NCI-H446 treated with DMSO at 0.1 percent for 48 hours (cell line): ENCODE measurements around the gene KCNQ1OT1.

Source experiments
- DNase-seq: peaks from one replicate; lab custom pipeline; 2025; lab: John Stamatoyannopoulos, UW

Gene KCNQ1OT1

DNA sequence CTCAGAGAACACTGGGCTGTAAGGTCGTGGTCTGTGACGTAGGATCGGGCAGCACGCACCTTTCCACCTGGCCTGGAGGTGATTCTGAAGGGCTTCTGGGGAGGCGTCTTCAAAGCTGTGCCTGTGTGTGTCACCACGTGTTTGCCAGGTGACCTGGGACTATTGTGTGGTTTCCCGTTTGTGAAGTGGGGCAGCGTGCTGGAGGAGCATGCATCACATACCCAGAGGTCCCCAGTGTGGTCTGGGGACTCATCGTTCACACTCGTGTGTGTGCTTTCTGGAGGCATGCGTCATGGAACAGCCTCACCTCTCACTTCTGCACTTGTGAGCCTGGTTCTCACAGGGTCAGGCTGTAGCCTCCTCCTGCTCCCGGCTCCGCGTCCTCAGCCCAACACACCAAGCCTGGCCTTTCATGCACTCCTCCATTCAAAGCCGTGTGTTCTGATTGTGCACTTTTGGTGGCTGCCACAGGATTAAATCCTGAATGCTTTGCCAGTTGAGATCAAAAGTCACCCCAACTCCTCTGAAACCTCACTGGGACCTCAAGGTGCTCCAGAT is 106.3 kb downstream of the KCNQ1OT1 start:
- no peak for DNase-seq

DNA sequence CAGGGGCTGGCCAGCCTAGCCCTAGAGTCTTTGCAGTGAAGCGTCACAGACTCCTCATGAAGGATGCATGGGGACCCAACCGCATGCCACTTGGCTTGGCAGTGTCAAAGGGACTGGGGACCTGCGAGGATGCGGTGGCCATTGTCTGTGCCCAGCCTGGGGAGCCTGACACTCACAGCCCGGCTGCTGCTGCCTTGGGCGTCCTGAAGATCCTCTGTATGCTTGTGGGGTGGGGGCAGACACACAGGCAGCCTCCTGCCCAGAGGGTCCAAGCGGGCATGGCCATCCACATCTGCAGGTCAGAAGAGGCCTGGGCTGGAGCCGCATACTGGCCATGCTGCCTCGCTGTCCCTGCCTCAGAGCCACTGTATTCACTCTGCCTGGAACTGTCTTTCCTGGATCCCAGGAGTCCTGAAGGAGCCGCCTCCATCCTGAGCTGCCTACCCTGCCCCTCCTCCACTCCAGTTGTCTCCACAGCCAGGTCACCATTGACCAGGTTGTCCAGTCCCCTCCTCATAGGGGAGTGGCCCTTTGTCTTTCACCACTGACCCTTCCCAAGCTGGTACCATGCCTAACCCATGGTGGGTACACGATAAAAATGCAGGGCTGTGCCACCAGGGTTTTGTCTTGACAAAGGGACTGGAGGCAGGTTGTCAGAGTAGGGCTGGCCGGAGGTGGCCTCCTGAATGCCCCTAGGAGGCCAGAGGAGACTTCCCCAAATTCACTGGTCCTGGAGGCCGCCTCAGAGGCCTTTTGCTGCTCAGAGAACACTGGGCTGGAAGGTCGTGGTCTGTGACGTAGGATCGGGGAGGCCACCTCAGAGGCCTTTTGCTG is 107.0 kb downstream of the KCNQ1OT1 start:
- DNase-seq: no peak

DNA sequence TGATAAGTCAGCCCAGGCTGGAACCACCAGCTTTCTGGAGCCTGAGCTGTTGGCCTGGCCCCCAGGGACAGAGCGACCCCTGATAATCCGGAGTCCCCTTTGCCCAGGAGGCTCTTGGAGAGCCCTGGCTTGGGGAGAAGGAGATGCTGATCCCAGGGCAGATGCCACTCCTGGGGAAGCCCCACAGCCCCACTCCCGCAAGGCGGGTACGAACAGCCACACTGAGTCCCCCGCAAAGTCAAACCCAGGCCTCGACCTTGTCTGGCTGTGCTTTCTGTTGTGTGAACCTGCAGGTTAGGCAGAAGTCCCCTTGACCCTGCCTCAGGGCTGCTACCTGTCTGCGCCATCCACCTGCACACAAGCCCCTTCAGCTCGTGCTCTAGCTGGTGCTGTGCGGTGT is 108.0 kb downstream of the KCNQ1OT1 start:
- DNase-seq: no peak

DNA sequence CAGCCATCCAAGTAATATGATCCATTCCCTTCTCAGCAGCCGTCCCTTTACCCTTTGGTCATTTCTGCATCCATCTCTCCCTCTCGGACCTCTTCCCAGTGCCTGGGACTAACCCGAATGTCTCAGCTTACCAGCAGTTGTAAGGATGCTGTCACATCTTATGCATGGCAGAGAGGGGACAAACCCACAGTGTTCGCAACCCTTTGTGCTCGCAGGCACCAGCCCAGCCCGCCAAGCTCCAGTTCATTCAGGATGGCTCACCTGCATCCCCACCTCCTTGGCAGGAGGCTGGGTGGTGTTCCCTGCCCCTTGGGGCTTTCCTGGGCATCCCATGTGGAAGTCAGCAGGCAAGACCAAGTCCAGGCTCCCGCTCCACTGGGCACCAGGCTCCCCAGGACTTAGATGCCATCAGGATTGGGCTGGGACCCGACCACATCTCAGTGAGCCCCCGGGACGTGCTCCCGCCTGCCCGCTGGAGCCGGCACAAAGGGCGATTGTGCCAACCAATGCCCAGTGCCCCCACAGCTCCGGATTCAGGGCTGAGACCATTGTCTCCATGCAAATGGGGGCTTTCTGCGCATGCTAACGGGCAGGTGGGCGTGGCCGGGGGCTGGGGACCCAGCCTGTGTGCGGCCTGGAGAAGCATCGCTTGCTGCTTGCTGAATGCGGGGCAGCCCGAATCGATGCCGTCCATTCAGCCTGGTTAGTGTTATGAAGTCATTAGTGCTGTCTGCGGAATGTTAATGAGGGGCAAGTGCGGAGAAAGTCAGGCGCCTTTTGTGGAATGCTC is 108.6 kb downstream of the KCNQ1OT1 start:
- DNase-seq: no peak

DNA sequence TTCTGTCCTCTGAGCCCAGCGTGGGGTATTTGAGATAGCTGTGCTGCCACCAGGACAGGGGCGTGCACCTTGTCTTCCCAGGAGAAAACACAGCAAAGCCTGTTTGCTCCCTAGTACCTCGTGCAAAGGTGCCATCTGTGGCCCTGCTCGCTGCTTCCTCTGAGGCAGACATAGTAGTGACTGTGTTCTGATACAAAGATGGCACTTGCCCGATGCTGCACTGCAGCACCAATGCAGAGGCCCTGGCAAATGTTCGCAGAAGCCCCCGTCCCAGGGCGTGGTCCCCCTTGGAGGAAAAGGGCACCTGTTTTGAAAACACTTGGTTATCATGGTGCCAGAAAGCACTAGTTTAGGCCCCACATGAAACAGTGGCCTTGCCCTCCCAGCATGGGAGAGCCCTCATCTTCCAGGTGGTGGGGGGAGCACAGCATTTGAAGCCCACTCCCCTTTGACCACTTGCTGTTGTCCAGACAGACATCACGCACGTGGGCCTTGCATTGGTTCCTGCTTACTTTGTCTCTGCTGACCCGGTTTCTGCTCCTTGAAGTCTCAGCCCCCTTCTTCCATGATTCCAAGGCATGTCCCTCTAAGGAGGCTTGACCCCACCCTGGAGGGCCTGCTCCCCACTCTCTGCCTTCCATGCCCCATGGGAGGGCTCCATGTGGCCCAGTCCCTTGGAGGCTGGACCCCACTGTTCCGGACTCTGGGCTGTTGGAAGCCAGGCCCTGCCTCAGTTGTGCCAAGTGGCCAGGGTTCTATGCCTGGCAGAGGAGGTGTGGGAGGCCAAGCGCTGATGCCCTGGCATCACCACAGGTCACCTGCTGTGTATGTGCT is 109.4 kb downstream of the KCNQ1OT1 start:
- no peak for DNase-seq

DNA sequence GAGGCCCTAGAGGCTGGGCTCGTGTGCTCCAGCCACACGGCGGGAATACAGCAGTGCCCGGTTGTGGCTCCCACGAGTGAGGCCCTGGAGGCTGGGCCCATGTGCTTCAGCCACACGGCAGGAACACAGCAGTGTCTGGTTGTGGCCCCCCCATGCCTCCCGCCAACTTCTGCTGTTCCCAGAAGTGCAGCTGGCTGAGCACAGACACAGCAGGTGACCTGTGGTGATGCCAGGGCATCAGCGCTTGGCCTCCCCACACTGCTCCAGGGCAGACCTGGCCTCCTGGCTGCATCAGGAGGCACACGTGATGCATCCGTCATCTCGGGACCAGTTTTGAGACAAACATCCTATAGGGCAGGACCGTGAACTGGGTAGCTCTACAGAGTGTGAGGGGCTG is 110.3 kb downstream of the KCNQ1OT1 start:
- DNase-seq: no peak

DNA sequence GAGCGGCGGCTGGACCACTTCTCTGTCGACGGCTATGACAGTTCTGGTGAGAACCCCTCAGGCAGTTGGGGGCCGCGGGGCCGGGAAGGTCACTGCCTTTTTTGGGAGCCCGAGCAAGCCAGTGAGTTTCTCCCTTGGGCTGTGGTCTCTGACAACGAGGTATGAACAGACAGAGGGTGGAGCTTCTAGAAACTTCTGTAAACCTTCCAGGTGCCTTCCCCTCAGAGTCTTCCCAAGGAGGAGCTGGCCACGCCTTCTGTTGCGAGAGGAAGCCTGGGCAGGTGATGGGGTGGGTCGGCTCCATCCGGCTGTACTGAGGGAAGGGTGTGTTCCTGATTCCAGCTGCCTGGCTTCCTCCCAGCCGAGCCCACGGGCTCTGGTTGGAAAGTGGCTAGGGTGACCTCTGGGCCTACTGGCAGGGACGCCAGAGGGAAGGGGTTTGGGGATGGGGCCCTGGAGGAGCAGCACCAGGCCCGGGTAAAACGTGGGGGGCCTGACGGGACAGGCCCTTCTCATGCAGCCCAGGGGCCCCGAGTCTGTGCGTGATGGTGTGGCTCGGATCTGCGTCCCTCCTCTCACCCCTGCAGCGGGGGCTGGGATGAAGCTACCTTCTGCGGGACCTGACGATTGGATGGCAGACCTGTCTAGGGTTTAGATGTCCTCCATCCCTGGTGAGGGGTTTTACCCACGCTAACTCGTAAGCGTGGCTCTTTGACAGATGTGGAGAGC is 110.8 kb downstream of the KCNQ1OT1 start:
- no peak for DNase-seq

DNA sequence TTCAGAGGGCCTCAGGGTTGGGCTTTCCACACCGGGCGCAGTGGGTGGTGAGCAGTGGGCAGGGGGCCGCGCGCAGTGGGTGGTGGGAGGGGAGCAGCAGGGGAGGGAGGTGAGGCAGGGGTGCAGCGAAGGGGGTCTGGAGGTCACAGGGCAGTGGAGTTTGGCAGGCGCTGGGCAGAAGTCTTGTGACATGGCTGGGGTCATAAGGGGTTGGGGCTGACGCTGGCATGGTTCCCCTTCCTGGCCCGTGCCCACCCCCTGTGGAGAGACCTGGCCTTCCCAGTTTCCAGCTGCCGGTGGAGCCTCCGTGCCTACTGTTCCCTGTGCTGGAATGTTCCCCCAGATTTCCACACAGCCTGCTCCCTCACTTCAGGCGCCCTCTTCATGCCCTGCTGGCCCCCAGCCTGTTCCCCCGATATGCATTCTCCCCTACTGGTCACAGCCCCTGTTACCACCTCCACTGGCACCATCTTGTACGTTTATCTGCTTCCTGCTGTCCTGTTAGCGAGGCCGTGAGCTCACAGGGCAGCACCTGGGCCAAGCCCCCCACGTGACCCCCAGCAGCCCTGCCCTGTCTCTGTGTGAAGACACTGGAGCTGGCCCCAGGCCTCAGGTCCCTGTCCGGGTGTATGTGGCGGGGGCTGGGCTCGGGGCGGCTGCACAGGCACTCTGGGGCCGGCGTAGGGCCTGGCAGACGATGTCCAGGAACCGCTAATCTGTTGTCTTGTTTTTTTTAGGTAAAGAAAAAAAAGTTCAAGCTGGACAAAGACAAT is 111.6 kb downstream of the KCNQ1OT1 start:
- DNase-seq: no peak

DNA sequence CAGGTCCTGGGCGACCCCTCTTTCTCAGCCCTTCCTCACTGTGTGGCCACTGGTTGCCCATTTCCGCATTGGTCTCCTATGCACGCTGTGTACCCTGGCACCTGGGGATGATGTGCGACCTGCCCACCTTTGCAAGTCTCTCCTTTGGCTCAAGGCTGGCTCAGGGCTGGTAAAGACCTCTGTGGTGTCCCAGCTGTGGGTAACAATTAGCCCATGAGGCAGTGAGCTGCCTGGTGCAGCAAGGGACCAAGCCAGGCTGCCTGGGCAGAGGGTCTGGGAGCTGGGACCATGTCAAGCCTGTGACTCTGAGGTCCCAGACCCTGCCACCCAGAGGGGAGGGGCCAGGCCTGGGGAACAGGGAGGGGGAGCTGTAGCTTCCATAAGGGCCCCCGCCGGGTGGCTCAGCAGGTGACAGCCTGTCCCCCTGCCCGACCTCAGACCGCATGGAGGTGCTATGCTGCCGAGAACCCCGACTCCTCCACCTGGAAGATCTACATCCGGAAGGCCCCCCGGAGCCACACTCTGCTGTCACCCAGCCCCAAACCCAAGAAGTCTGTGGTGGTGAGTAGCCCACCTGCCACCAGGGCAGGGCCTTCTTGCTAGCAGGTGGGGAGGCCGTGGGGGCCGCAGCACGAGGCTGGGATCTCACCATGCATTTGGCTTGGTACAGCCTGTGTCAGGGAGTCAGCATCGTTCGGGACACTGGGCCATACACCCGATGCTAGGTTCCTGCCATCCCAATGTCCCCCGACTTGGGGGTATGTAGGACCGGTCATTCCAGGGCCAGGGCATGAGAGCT is 112.5 kb downstream of the KCNQ1OT1 start:
- DNase-seq: no peak

DNA sequence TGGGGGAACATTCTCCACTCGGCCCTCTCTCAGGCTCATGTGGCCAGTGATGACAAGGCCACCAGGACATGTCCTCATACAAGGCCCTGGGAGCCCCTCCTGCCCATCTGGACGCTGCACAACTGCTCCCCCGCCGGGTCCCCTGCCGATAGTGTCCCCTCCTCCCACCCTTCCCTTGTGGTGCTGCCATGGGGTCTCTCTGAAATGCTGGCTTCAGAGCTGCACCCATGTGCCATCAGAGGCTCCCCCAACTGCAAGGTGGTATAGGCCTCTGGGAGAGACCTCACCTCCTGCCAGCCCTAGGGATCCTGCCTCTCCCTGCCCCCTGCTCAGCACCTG is 113.0 kb downstream of the KCNQ1OT1 start:
- no peak for DNase-seq

DNA sequence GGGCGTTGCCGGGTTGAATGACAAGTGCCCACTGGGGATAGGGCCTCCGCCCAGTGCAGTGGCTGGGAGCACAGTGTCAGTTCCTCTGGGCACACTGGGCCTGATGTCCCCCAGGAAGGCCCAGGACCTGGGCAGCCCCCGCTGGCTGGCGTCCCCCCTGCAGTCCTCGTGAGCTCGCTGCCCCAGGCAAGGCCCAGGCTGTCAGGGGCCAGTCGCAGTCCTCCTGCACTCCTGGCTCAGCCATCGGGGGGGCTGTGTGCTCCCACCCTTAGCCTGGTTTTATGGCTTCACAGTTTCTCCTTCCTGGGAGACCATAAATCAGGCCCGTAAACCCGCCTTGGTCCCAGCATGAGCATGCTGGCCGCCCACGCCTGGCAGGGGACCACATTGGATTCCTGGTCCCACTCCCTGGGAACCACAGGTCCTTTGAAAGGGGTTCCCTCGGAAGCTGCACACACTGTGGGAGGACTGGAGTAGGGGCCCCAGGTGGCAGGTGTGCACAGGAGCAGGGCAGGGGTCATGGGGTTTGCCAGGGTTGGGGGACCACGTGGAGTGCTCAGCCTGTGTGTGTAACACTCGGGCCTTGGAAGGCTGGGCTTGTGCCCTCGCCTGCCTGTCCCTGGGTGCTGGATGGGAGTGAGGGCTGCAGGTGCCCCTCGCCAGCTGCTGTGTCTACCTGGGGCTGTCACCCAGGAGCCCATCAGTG is 113.6 kb downstream of the KCNQ1OT1 start:
- no peak for DNase-seq

DNA sequence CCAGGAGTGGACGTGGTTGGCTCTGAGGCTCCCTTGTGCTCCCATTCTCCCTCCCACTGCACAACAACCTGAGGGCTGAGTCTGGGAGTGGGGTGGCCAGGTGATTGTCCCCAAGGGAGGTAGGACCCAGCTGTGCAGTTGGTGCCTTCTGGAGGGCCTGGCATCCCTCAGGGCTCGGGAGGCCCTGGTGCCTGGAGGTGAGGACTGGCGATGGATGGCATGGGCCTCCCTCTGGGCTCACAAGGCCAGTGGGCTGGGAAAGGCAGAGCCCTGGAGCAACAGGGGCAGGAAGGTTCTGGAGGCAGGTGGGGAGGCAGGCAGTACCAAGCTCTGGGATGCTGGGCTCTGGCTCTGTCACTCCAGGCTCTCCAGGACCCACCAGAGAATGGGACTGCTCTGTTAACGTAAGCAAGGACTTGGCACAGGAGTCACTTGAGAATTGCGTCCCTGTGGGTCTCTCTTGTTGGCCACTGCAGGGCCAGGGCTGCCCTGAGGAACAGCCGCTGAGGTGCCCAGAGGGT is 114.2 kb downstream of the KCNQ1OT1 start:
- no peak for DNase-seq

DNA sequence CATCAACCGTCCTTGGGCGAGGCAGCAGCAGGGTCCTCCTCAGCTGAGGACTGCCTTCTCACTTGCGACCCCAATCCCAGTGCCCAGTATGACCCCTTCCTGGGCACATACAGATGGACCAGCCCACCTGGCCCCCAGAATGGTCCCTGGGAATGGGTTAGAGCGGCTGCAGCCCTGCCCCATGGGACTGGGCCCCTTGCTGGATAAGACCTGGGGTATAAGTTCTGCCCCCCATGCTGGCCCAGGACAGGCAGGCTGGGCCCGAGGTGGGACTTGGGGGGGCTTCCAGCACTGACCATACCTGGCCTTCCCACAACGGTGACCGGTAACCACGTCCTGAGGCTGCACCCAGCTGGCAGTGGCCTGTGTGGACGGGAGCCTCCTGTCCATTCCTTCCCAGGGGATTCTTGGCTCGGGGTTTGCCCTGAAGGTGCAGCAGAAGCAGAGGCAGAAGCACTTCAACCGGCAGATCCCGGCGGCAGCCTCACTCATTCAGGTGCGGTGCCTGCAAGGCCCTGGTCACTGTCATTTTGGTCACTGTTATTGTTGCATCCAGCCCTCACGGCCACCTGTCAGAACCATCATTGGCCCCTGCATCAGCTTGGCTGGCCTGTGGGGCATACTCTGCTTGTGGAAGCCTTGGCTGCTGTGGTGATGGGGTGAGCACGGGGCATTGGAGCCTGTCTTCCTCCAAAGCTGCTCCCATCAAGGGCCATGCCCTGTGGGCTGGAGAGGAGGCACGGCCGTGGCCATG is 114.8 kb downstream of the KCNQ1OT1 start:
- no peak for DNase-seq

DNA sequence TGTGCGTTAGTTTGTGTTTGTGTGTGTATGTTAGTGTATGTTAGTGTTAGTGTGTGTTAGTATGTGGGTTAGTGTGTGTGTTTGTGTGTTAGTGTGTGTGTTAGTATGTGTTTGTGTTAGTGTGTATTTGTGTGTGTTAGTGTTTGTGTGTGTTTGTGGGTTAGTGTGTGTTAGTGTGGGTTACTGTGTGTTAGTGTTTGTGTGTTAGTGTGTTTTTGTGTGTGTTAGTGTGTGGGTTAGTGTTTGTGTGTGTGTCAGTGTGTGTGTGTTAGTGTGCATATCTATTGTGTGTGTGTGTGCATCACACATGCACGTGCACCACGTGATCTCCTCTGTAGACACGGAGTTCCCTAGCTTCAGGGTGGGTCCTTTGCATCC is 115.4 kb downstream of the KCNQ1OT1 start:
- no peak for DNase-seq

DNA sequence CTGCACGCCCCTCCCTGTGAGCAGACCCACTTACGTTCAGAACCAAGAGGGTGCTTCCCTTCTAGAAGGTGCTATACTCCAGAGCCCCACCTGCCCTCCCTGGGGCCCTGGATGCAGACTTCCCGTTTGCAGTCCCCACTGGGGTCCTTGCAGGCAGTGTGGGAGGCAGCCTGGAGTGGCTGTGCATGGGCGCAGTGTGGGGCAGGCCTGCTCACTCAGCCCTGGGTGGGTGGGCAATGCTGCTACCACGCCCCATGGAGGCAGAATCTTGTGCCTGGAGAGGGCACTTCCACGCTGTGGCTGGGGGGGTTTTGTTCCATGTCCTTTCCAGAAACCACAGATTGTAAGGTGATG is 116.2 kb downstream of the KCNQ1OT1 start:
- no peak for DNase-seq

DNA sequence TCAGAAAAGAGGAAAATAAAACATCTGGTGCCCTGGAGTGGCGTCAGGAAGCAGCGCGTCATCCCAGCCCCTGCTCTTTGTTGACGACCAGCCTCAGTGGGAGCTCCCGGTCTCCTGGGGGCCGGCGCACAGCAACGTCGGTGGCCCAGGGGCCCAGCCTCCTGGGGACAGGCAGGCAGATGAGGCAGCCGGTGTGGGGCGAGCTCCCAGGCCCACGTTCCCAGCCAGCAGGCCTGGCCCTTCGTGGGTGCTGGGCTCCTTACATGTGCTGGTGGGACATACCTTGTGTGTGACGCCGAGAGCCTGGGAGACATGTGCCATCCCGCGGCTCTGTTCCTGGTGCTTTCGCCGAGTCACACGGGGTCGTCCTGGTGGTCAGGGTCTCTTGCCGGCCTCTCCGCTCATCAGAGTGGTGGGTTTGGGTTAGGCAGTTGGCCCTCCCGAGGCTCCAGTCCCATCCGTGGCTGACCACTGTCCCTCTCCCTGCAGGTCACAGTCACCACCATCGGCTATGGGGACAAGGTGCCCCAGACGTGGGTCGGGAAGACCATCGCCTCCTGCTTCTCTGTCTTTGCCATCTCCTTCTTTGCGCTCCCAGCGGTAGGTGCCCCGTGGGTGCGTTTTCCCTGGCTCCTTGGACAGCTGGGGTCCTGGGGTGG is 116.7 kb downstream of the KCNQ1OT1 start:
- no peak for DNase-seq

DNA sequence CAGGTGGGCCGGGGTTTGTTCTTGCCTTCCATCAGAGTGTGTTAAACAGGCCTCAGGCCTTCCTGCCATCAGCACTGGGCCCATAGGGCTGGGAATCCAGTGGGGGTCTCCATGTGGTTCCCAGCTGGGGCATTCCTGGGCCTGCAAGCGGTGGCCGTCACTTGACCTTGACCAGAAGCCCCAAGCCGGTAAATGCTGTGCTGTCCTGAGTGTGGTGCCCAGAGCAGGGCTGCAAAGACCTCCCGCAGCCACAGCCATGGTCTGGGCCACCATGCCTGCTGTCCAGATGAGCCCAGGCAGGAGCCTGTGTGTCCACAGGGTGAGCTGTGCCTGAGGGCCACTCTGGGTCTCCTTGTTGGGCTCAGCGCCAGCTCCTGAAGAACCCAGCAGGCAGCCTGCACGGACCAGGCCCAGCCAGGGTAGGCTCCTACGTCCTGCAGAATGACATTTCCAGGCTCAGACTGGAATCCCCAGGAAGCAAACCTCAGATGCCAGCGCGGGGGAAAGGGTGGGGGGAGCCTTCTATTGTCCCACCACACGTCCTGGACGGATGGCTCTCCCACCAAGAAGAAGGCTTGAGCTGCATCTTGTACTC is 117.3 kb downstream of the KCNQ1OT1 start:
- DNase-seq: no peak

DNA sequence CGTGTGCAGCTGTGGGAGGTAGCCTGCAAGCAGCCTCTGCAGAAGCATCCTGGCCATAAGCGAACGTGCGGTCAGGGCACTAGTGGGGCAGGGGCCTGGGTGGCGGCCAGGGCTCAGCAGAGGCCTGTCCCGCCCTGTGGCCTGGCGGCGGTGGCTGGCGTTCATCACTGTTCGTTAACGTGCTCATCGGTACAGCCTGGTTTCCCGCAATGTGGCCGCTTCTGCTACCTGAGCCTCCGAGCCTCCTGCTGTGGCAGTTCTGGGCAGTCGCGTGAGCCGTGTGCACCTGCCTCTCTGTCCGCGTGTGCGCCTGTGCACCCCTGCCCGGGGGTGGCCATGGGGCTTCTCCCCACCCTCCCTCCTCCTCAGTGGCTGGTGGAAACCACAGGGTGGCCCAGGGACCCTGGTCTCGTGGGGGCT is 117.9 kb downstream of the KCNQ1OT1 start:
- no peak for DNase-seq
